ENCODE results near the gene MAP9.

The MAP9 gene

DNA sequence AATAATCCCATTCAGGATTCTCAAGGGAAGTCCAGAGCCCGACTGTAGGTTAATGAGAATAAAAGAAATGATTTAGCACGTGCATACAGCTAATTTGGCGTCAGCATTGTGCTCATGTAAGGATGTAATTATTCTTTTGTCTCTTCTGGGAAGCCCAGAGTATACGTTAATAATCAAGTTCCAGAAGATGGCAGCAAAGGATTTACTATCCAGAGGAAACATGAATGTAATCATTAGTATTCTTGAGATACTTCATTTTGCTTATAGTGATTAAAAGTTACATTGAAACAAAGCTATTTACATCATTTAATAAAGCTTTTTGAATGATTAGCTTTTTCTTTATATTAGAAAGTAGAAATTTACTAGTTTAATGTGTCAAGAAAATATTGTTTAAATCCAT, 27.1 kb upstream of the MAP9 start:
- Histone ChIP-seq H3K9ac (ENCODE audit: low read length) (no peak overlapping the region), H3K27ac (ENCODE audit: low read depth, low read length) (no peak overlapping the region), H2AFZ (ENCODE audit: low read depth, low read length, severe bottlenecking) (no peak overlapping the region), H3K79me2 (ENCODE audit: insufficient read depth, low read length) (no peaks in the 10 kb centered on the region), H3K9me2 (replicated peaks; ENCODE audit: insufficient read depth, low read length) (no peaks in the 10 kb centered on the region), H4K20me1 (ENCODE audit: low read depth, low read length) (no peaks in the 10 kb centered on the region), H3K36me3 (ENCODE audit: low read length) (no peaks in the 10 kb centered on the region), H3K9me3 (ENCODE audit: insufficient read depth, low read length) (no peaks in the 10 kb centered on the region), H3K4me3 (ENCODE audit: insufficient read depth, low read length, poor library complexity, severe bottlenecking) (no peak overlapping the region), H3K4me2 (ENCODE audit: low read depth, low read length, poor library complexity, severe bottlenecking) (no peak overlapping the region), H3K27me3 (ENCODE audit: low read length) (no peaks in the 10 kb centered on the region), H3F3A (ENCODE audit: insufficient read depth) (no peaks in the 10 kb centered on the region)
- TF ChIP-seq EZH2phosphoT487 (conservative IDR thresholded peaks at IDR 0.05; ENCODE audit: low read length): no peak
- TF ChIP-seq, protein P1, sequence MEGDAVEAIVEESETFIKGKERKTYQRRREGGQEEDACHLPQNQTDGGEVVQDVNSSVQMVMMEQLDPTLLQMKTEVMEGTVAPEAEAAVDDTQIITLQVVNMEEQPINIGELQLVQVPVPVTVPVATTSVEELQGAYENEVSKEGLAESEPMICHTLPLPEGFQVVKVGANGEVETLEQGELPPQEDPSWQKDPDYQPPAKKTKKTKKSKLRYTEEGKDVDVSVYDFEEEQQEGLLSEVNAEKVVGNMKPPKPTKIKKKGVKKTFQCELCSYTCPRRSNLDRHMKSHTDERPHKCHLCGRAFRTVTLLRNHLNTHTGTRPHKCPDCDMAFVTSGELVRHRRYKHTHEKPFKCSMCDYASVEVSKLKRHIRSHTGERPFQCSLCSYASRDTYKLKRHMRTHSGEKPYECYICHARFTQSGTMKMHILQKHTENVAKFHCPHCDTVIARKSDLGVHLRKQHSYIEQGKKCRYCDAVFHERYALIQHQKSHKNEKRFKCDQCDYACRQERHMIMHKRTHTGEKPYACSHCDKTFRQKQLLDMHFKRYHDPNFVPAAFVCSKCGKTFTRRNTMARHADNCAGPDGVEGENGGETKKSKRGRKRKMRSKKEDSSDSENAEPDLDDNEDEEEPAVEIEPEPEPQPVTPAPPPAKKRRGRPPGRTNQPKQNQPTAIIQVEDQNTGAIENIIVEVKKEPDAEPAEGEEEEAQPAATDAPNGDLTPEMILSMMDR (IDR thresholded peaks at IDR 0.05; ENCODE audit: insufficient read depth, low read length, poor library complexity, severe bottlenecking): no peak

DNA sequence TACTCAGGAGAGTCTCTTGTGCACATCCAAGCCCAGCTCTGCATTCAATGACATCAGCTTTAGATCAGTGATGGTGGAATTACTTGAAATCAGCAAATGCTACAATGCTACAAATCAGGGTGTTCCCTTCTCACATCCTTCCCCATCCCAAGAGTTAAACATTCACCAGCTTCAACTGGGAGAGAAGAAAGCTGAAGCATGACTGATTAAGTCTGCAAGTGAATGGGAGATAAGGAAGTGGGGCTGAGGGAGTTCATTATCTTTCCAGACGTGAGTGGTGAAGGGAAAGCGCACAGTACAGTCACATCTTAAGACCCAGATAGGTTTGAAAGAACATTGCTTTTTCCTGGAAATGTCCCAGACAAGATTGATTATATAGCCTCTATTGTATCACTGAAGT, 26.2 kb upstream of the MAP9 start:
- no peaks in the 10 kb centered on the region for H3K36me3 ChIP-seq (ENCODE audit: low read length)
- no peak overlapping the region for H3K27ac ChIP-seq (ENCODE audit: low read depth, low read length)
- H3K9ac ChIP-seq (ENCODE audit: low read length): no peak overlapping the region
- H3K79me2 ChIP-seq (ENCODE audit: insufficient read depth, low read length): no peaks in the 10 kb centered on the region
- no peak overlapping the region for H2AFZ ChIP-seq (ENCODE audit: low read depth, low read length, severe bottlenecking)
- no peak overlapping the region for H3K4me3 ChIP-seq (ENCODE audit: insufficient read depth, low read length, poor library complexity, severe bottlenecking)
- H3K9me3 ChIP-seq (ENCODE audit: insufficient read depth, low read length): no peaks in the 10 kb centered on the region
- TF ChIP-seq, protein P1 (IDR thresholded peaks at IDR 0.05; ENCODE audit: insufficient read depth, low read length, poor library complexity, severe bottlenecking): no peak
- TF ChIP-seq EZH2phosphoT487 (conservative IDR thresholded peaks at IDR 0.05; ENCODE audit: low read length): no peak
- no peaks in the 10 kb centered on the region for H4K20me1 ChIP-seq (ENCODE audit: low read depth, low read length)
- no peaks in the 10 kb centered on the region for H3K9me2 ChIP-seq (replicated peaks; ENCODE audit: insufficient read depth, low read length)
- H3K27me3 ChIP-seq (ENCODE audit: low read length): no peaks in the 10 kb centered on the region
- H3K4me2 ChIP-seq (ENCODE audit: low read depth, low read length, poor library complexity, severe bottlenecking): no peak overlapping the region
- no peaks in the 10 kb centered on the region for H3F3A ChIP-seq (ENCODE audit: insufficient read depth)

DNA sequence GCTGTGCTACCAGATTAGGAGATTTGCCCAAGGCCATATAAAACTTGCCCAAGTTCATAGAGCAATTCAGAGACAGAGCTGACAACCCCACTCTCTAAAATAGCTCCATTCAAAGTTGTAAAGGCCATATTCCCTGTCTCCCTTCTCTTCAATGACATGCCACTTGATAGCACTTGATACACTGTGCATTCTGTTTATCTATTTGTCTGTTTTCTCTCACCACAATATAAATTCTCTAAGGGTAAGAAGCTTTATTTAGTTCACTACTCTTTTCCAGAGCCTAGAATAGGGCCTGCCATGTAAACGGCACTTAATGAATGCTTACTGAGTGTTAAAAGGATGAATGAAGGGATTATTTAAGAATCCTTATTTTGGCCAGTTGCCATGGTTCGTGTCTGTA, 24.1 kb upstream of the MAP9 start:
- Histone ChIP-seq H2AFZ (ENCODE audit: low read depth, low read length, severe bottlenecking) (no peak overlapping the region), H3K27ac (ENCODE audit: low read depth, low read length) (no peak overlapping the region), H3K36me3 (ENCODE audit: low read length) (no peaks in the 10 kb centered on the region), H3K9me3 (ENCODE audit: insufficient read depth, low read length) (no peaks in the 10 kb centered on the region), H3K9ac (ENCODE audit: low read length) (no peak overlapping the region), H3K9me2 (replicated peaks; ENCODE audit: insufficient read depth, low read length) (no peaks in the 10 kb centered on the region), H3K79me2 (ENCODE audit: insufficient read depth, low read length) (no peaks in the 10 kb centered on the region), H3K4me3 (ENCODE audit: insufficient read depth, low read length, poor library complexity, severe bottlenecking) (no peak overlapping the region), H3K27me3 (ENCODE audit: low read length) (no peaks in the 10 kb centered on the region), H3F3A (ENCODE audit: insufficient read depth) (no peaks in the 10 kb centered on the region), H4K20me1 (ENCODE audit: low read depth, low read length) (no peaks in the 10 kb centered on the region), H3K4me2 (ENCODE audit: low read depth, low read length, poor library complexity, severe bottlenecking) (no peak overlapping the region)
- TF ChIP-seq, protein P1 (IDR thresholded peaks at IDR 0.05; ENCODE audit: insufficient read depth, low read length, poor library complexity, severe bottlenecking): no peak
- no peak for TF ChIP-seq EZH2phosphoT487 (conservative IDR thresholded peaks at IDR 0.05; ENCODE audit: low read length)
